GM21447 (cell line): Measurements from ENCODE around the gene RNF103.
A peak's percentile ranks its signal among the peaks of the same experiment; 100 is the strongest.
"Not testable (repeated sequence)": the region's sequence is repeated elsewhere in the genome, so short reads cannot be mapped to it uniquely, and the experiment has no call there.

Experiments used
- ATAC-seq: cut with Tn5 transposase; IDR thresholded peaks from one replicate; pipeline ENCODE4 v1.9.1; 2021; ENCODE audit not compliant: unreplicated experiment

RNF103 gene

DNA sequence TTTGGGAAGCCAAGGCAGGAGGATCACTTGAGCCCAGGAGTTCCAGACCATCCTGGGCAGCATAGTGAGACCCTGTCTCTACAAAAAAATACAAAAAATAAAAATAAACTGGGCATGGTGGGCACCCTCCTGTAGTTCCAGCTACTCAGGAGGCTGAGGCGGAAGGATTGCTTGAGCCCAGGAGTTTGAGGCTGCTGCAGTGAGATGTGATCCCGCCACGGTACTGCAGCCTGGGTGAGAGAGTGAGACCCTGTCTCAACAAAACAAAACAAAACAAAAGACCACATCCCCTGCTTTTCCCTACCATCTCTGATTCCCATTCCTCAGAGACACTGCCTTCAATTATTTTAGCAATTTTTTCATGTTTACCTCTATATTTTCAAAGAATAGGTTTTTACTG lies 3.9 kb upstream of the RNF103 start:
- no peak for ATAC-seq

DNA sequence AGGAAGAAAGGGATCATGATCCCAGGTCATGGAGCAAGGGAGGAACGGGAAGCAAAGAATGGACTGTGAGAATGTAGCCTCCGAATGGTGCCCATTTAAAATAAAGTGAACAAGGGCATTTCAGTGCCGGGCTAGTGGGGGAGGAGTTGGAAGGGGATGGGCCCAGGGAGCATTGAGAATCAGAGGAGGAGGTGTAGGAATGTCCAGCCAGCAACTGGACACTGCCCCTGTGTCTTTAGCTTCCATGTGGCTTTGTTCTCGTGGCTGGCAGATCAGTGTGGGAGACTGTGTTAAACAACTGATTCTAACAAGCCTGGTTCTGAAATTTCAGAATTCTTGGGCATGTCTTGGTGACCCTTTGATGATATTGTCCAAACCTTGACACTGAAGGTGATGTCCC lies 1.4 kb upstream of the RNF103 start:
- no peak for ATAC-seq

DNA sequence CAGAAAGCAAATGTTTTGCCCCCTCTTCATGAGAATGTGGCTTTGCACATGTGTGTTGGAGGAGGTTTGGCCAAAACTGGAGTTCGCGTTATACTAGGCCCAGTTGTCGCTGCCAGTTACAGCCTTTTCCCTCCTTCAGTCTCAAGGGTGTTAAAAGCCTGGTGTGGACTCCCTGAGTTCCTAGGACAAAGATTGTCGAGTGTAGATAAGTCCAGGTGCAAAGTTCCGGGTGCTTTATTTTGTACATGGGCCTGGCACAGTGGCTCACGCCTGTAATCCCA lies 542 bp upstream of the RNF103 start:
- ATAC-seq = no peak

DNA sequence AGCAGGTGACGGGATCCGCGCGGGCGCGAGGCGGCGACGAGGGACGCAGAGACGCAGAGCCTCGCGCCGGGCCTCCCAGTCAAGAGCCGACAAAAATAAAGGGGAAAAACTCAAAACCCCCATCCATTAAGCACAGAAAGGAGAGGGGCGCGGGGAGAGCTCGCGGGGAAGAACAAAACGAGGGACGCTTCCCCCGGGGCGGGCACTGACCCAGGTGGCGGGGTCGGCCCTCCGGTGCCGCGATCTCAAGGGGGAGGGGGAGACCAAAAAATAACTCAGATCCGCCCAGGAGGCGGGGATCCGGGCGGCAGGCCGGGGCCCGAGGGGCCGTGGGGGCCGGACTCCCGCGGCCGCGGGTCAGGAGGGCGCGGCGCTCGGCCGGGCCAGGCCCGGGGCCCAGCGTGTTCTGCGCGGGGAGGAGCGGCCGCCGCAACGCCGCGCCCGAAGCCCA lies 597 bp downstream of the RNF103 start:
- peak; percentile 37 for ATAC-seq

DNA sequence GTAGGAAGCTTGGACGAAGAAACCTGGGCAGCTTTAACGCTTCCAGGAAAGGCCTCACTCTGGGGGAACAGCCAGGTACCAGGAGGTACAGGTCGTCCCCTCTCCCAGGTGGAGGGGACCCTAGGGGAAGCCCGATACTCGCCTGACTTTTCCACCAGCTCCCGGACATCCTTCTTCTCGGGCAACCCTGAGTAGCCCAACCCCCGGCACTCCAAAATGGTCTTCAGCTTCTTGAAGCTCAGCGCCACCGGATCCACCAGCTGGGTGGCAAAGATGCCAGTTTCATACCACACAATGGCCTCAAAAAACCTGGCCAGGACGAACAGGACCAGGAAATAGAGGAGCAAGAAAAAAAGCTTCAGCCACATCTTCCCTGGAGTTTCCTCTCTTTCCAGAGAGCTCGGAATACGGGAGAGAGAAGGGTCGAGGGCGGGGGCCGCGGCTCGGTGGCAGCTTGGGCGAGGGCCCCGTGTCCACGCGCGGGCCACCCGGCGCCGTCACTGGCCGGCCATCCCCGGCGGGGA lies 1.1 kb downstream of the RNF103 start:
- ATAC-seq = no peak

DNA sequence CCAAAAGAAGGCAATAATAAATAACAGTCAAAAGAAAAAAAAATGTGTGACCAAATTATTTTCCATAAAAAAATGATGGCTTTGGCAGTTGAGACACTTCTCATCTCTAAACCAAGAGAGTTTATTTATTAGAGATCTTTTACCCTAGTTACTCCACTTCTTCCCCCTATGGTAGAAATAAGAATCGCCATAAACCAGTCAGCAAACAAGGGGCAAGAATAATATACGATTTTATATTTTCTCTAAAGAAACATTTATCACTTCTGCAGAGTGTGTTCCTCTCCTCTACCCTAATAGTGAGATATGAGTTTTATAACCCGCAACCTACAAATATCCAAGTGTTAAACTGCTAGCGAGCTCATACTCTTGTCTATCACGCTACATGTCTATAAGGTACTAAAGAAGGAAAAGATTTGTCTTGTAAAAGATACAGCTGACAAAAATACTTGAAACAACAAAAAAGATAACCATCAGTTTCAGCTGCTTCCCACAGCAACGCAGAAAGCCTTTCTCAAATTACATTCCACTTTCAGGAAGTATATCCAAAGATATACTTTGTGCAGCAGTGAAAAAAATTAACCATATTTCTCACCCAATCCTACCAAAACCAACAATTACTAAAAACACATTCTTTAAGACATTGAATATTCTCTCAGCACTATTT lies 2.3 kb downstream of the RNF103 start:
- no peak for ATAC-seq

DNA sequence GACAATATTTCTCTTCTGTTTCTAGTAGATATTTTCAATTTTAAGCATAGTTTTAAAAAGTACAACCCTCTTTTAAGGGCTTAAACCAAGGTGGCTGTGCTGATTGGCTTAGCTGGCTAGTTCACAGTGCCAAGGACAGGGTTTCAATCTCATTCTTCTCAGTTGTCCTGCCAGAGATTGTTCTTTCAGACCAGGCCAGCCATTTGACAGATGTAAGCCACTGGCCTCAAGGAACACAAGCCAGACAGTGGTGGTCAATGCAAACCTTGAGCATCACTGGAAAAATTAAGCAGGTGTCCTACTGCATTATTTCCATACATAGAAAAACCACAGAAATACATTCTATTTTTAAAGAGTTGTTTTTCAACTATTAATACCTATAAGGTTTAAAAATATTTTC lies 5.9 kb downstream of the RNF103 start:
- peak; percentile 50 for ATAC-seq

DNA sequence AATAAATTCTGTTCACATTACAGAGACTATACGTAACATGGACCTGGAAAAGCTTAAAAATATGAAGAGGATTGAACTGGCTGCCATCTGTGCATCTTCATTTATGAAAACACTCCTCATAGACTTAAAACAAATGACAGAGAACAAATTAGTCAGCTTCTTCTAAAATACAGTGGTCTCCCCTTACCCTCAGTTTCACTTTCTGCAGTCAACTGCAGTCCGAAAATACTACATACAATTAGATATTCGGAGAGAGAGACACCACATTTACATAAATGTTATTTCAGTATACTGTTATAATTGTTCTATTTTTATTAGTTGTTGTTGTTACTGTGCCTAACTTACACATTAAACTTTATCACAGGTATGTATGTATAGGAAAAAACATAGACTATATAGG lies 6.5 kb downstream of the RNF103 start:
- ATAC-seq = peak; percentile 37

DNA sequence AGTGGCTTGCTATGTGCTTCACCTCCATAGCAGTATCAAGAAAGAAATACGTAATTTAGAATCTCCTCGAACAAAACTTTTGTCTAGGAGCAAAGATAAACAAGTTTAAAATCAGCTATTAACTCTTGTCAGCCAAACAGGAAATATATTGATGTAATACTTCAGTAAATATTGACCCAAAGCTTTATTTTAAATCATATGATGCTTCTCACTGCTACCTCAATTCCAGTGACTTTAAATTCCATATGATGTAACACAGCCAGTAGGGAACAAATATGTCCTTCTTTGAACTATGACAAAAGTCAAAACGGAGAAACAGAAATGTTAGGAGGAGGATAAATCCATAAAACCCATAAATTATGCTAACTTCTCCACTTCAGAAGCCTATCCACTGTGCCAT lies 7.2 kb downstream of the RNF103 start:
- ATAC-seq = no peak

DNA sequence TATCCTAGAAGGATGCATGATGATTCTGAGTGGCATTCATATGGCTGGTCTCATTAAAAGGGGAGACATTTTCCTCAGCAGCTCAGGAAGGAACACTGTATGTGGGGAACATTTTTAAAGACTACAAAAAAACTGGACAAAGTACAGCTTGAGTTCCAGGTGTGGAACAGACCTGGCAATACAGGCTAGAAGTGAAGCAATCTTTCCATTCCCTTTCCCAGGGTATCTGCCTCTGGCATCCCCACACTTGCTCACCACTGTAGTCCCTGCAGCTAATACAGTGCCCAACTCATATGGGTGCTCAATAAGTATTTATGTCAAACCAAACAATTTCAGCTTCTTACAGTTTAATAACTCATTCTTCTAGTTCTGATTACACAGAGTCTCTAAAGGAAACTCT lies 8.1 kb downstream of the RNF103 start:
- no peak for ATAC-seq

DNA sequence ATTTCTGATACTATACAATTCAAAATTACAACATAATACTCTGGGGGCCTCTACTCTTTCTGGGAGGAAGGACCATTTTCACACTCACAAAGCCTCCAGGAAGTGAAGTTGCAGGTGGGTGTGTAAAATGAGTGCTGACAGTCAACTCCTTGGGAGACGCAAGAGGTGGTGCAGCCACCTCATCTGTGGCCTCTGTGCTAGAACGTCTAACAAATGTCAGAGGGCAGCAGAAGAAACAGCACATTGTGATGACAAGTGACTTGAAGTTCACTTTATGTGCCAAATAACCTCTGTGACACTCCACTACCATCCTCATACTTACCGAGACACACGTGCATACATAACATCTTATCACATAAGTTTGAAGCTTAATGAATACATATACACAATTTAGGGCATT lies 10.2 kb downstream of the RNF103 start:
- no peak for ATAC-seq

DNA sequence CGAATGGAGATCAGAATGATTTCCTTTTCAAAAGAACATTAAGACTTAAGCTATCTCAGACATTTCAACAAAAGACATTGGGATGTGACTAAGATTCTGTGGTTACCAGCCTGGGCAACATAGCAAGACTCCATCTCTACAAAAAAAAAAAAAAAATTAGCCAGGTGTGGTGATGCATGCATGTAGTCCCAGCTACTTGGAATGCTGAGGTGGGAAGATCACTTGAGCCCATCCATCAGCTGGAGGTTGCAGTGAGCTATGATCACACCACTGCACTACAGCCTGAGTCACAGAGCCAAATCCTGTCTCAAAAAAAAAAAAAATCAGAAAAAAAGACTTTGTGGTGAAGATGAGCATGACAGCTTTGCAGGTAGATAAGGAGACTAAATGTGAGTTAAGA lies 12.8 kb downstream of the RNF103 start:
- no peak for ATAC-seq

DNA sequence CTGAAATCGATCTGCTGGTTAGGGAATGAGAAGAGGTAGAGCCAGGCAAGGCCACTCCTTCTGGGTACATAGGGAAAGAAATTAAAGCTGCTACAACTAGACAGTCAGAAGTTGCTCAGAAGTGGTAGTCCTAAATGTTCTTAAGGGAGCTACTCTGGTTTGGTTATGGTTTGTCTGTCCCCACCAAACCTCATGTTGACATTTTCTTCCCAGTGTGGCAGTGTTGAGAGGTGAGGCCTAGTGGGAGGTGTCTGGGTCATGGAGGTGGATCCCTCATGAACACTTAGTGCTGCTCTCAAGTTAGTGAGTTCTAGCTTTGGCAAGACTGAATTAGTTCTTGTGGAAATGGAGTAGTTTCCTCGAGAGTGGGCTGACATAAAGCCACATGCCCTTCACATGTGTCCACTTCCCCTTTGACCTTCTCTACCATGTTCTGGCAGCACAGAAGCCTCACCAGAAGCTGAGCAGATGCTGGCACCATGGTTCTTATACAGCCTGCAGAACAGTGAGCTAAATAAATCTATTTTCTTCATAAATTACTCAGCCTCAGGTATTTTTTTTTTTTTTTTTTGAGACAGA lies 14.7 kb downstream of the RNF103 start:
- no peak for ATAC-seq

DNA sequence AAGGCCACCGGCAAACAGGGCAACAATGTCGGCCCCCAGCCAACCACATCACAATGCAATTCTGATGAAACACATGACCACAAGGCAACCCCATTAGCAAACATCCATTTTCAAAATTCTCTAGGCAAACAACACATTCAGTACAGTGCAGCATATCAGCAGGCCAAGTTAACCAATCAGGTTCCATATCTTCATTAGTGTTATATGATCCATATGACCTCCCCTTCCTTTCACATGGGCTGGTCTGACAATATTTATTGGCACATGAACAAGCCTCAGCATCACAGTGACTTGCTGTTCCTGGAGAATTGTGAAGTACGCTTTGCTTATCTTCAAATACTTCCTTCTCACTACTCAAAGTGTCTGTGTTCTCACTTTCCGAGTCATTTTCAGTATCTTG lies 19.8 kb downstream of the RNF103 start:
- no peak for ATAC-seq

DNA sequence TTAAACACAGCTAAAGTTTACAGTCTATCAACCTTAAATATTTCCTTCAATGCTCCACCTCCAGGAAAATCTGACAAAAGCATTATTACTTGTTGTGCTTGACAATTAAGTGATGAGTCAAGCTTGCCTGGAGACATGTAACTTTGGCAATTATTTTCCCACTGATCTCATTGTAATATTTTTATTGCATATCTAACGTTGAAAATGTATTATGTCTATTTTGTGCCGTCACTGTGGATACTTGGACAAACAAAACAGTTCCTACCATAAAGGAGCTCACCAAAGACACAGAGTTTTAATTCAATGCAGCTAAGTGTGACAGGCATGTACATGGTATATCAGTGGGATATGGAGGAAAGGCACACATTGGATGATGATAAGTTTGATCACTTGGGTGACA lies 24.7 kb downstream of the RNF103 start:
- ATAC-seq = no peak

DNA sequence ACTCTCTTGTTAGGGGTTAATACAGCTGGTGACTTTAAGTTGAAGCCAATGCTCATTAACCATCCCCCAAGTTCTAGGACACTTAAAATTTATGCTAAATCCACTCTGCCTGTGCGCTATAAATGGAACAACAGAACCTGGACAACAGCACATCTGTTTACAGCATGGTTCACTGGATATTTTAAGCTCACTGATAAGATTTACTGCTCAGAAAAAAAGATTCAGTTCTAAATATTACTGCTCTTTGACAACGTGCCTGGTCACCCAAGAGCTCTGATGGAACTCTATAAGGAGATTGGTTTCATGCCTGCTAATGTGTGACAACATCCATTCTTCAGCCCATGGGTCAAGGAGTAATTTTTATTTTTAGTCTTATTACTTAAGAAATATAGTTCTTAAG lies 27.5 kb downstream of the RNF103 start:
- no peak for ATAC-seq

DNA sequence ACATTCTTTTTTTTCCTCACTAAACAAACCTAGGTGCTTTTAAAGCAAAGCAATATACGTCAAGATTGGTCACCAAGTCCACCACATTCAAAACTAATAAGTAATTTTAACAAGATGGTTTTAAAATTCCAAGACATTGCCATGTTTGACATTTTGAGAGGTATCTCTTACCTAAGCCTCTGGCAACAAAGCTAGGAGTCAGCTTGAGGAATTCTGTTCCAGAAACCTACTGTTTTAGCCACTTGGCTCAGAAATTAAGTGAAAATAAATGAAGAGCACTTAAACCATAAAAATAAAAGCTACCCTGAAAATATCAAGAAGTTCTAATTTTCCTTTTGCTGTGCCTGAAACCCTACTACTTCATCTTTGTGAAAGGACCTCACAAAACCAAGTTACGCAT lies 30.4 kb downstream of the RNF103 start:
- no peak for ATAC-seq

DNA sequence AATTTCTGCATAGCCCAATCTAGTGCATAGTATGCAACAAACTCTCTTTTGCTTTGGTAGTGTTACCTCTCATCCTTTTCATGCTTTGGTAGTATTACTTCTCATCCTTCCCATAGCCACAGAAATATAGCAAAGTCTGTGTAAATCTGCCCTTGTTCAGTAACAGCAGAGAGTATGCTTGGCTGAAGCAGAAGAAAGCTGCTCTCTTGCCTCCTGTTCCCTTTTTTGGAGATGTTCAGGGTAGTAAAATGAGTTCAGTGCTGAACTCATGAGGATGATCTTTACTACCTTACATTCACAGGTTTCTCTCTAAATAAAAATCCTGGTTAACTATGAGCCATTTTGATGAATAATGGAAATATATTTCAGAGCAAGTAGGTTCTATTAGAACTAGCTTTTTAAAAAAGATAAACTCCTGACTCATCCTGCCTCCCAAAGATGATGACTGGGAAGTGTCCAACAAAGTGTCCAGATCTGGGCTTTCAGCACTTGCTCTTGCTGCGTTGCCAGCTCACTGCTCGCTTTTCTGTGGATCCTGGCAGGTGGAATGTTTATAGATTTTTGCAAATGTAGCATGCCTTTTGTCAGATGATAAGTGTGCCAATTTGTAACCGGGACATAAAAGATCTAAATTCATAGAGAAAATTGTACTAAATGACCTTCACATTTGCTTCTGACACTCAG lies 31.0 kb downstream of the RNF103 start:
- no peak for ATAC-seq

DNA sequence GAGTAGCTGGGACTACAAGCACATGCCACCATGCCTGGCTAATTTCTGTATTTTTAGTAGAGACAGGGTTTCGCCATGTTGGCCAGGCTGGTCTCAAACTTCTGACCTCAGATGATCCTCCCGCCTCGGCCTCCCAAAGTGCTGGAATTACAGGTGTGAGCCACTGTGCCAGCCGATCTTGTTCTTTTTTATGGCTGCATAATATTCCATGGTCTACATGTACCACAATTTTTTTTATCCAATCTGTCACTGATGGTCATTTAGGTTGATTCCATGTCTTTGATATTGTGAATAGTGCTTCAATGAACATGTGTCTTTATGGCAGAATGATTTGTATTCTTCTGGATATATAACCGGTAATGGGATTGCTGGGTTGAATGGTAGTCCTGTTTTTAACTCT lies 34.0 kb downstream of the RNF103 start:
- not testable (repeated sequence) for ATAC-seq

DNA sequence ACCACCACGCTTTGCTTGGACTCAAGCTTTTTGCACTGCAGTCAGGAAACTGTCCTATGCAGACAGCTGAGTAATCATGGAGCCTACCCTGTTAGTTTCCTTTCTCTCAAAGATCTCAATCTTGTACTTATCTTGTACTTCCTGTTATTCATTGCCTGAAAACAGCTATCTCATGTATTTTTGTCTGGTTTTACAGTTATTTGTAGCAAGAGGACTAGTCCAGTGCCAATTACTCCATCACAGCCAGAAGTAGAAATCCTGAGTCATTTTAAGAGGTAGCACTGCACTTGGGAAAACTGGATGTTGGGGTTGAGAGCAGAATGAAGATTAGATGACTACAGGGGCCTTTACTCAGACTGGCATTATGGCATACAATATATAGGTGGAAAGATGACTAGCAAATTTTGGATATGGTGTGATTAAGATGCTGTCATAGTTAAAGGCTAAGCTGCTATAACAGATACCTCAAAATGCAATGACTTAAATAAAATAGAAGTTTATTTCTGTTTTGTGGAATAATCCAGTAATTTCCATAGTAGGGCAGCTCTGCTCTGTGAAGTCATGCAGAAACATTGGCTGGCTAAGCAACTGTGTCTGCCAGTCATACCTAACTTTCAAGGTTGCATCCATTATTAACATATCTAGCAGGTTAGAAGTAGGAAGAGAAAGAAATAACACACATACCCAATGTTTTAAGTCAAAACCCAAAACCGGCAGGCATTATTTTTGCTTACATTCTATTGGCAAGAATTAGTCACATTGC lies 39.3 kb downstream of the RNF103 start:
- peak; percentile 69 for ATAC-seq

DNA sequence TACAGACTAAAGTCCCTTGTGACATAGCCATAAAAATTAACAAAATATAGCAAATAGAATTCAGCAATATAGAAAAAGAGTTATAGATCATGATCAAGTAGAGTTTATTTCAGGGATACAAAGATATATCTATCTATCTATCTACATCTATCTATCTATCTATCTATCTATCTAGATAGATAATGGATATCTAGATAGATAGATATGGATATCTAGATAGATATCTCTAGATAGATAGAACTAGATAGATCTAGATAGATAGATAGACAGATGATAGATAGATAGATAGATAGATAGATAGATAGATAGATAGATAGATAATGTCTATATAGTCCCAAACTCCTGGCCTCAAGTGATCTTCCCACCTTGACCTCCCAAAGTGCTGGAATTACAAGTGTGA lies 43.1 kb downstream of the RNF103 start:
- no peak for ATAC-seq
